ENCODE results near the gene ZNF75A. TPM values are rescaled to one million over a fixed set of nuclear protein-coding genes. Genes with fewer than 3 reads are reported as not detected.

The ZNF75A gene
- polyA plus RNA-seq, 1 donor (not counting 4 experiments of a cell fraction or from before 2014, with no cell fraction given), result 20.8 TPM

DNA sequence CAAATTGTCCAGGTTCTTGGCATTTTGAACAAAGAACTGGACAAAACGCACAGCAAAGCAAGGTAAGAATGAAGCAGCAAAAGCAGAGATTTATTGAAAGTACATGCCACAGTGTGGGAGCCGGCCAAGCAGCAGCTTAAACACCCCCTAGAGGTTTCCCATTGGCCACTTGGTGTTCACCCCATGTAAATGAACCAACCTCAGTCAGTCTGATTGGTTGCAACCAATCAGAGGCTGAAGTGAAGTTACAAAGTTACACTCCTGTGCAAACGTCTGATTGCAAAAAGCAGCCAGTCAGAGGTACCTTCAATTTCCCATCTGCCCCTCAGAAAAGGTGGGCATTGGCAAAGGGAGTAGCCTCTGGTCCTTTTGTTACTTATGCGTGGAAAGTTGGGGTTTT is 30.8 kb upstream of the ZNF75A start:
- H3K27ac ChIP-seq (ENCODE audit: control insufficient read depth, insufficient read depth, low read length), result no peak overlapping the region
- no peaks in the 10 kb centered on the region for H3K9me1 ChIP-seq (ENCODE audit: control insufficient read depth, extremely low read depth, insufficient read depth, low read length)
- no peaks in the 10 kb centered on the region for H3K79me2 ChIP-seq (ENCODE audit: control insufficient read depth, insufficient read depth, low read length)
- no peak overlapping the region for H3K9ac ChIP-seq (ENCODE audit: control insufficient read depth, extremely low read depth, insufficient read depth, low read length)
- dilution Hi-C loops (cut with MboI; ENCODE audit: extremely low pct_ligation_motif_present, low sequenced_read_pairs), result no loop called here
- no peak for FAIRE-seq
- no peak overlapping the region for H2AFZ ChIP-seq (ENCODE audit: control insufficient read depth, low read length)
- DNase-seq (ENCODE audit: low read depth, low spot score), result no peak
- H3K4me2 ChIP-seq (ENCODE audit: control insufficient read depth, extremely low read depth, insufficient read depth, low read depth, low read length), result no peak overlapping the region
- H3K27me3 ChIP-seq (ENCODE audit: control insufficient read depth, extremely low read depth, insufficient read depth, low read length), result peaks cover 5% of the 10 kb centered on the region
- no peaks in the 10 kb centered on the region for H3K36me3 ChIP-seq (ENCODE audit: control insufficient read depth in 2 of 2, extremely low read depth in 1 of 2, insufficient read depth in 2 of 2, low read length in 2 of 2)
- H4K20me1 ChIP-seq (ENCODE audit: control insufficient read depth, extremely low read depth, insufficient read depth, low read length), result no peaks in the 10 kb centered on the region
- no peak overlapping the region for H3K4me3 ChIP-seq (ENCODE audit: control insufficient read depth in 2 of 3, extremely low read depth in 1 of 3, insufficient read depth in 2 of 3, low read depth in 1 of 3, low read length in 3 of 3)
- TF ChIP-seq CTCF (optimal IDR thresholded peaks at IDR 0.05 in 1 of 3, IDR thresholded peaks at IDR 0.05 in 1 of 3, conservative IDR thresholded peaks at IDR 0.05 in 1 of 3; ENCODE audit: extremely low read depth in 1 of 3, insufficient read depth in 2 of 3, low read length in 3 of 3) (no peak), EZH2 (IDR thresholded peaks at IDR 0.05; ENCODE audit: low read length) (no peak)
- no peaks in the 10 kb centered on the region for H3K9me3 ChIP-seq (ENCODE audit: control insufficient read depth, low read depth, low read length)
- no peaks in the 10 kb centered on the region for H3K4me1 ChIP-seq (ENCODE audit: control insufficient read depth, extremely low read depth, insufficient read depth, low read length)

- no peak overlapping the region for H3K4me3 ChIP-seq (ENCODE audit: control insufficient read depth in 2 of 3, extremely low read depth in 1 of 3, insufficient read depth in 2 of 3, low read depth in 1 of 3, low read length in 3 of 3)
- H3K4me1 ChIP-seq (ENCODE audit: control insufficient read depth, extremely low read depth, insufficient read depth, low read length), result no peaks in the 10 kb centered on the region
- H3K27me3 ChIP-seq (ENCODE audit: control insufficient read depth, extremely low read depth, insufficient read depth, low read length), result peaks cover 5% of the 10 kb centered on the region
- H2AFZ ChIP-seq (ENCODE audit: control insufficient read depth, low read length), result no peak overlapping the region
- no peaks in the 10 kb centered on the region for H3K9me3 ChIP-seq (ENCODE audit: control insufficient read depth, low read depth, low read length)
- FAIRE-seq (no peak), DNase-seq (ENCODE audit: low read depth, low spot score) (no peak)
- H3K36me3 ChIP-seq (ENCODE audit: control insufficient read depth in 2 of 2, extremely low read depth in 1 of 2, insufficient read depth in 2 of 2, low read length in 2 of 2), result no peaks in the 10 kb centered on the region
- no peaks in the 10 kb centered on the region for H4K20me1 ChIP-seq (ENCODE audit: control insufficient read depth, extremely low read depth, insufficient read depth, low read length)
- dilution Hi-C loops (cut with MboI; ENCODE audit: extremely low pct_ligation_motif_present, low sequenced_read_pairs), result no loop called here
- no peak for TF ChIP-seq CTCF (optimal IDR thresholded peaks at IDR 0.05 in 1 of 3, IDR thresholded peaks at IDR 0.05 in 1 of 3, conservative IDR thresholded peaks at IDR 0.05 in 1 of 3; ENCODE audit: extremely low read depth in 1 of 3, insufficient read depth in 2 of 3, low read length in 3 of 3)
- no peak overlapping the region for H3K4me2 ChIP-seq (ENCODE audit: control insufficient read depth, extremely low read depth, insufficient read depth, low read depth, low read length)
- H3K9me1 ChIP-seq (ENCODE audit: control insufficient read depth, extremely low read depth, insufficient read depth, low read length), result no peaks in the 10 kb centered on the region
- no peak overlapping the region for H3K9ac ChIP-seq (ENCODE audit: control insufficient read depth, extremely low read depth, insufficient read depth, low read length)
- H3K27ac ChIP-seq (ENCODE audit: control insufficient read depth, insufficient read depth, low read length), result no peak overlapping the region
- H3K79me2 ChIP-seq (ENCODE audit: control insufficient read depth, insufficient read depth, low read length), result no peaks in the 10 kb centered on the region
Measured at GRCh38 chr16:3274947-3275346, 30.4 kb upstream of the ZNF75A start.

All from keratinocyte (primary cell).